Mucosa of descending colon (tissue), 3 donors: ENCODE data around the gene METTL25. TPM values are rescaled to one million over a fixed set of nuclear protein-coding genes. Genes with fewer than 3 reads are reported as not detected.

Experiments
- ATAC-seq: fragments of 200-7000 bp; cut with Tn5 transposase; one replicate; pipeline ENCODE4 v1.9.1; 2020; ENCODE audit warnings: mild to moderate bottlenecking, moderate library complexity
- DNase-seq, 3 donors: peaks; one replicate each; pipeline ENCODE4 v3.0.0-alpha.2; 2020
- H3K36me3 ChIP-seq: fragments of 200-600 bp; one replicate; pipeline ENCODE4 v1.8.0; 2021; ENCODE audit warnings: low read depth, mild to moderate bottlenecking
- H3K4me1 ChIP-seq: fragments of 200-600 bp; one replicate; pipeline ENCODE4 v1.8.0; 2021; ENCODE audit warnings: low read depth, mild to moderate bottlenecking
- H3K4me3 ChIP-seq: fragments of 200-600 bp; one replicate; pipeline ENCODE4 v1.8.0; 2021; ENCODE audit warnings: mild to moderate bottlenecking
- H3K9me3 ChIP-seq: fragments of 200-600 bp; one replicate; pipeline ENCODE4 v1.8.0; 2021; ENCODE audit warnings: mild to moderate bottlenecking
- CTCF ChIP-seq: fragments of 200-600 bp; IDR thresholded peaks from one replicate; pipeline ENCODE4 v1.8.0; 2022; ENCODE audit warnings: antibody characterized with exemption, mild to moderate bottlenecking
- intact Hi-C, 2 donors: fragments of 100-400 bp; cut with DNase I in 1 of 2; cut with micrococcal nuclease in 1 of 2; formaldehyde crosslinking; loops; one replicate each; pipeline versions ENCODE4 v1.11.0 to v1.11.1; 2022; cut with DNase I, micrococcal nuclease
- total RNA-seq, 3 donors: library from RNA; stranded (reverse); fragmentation: NEBNext Ultra II Directional in 2 of 3; extraction: Animal tissue kit (Norgen Biotek cat#: 25700) in 2 of 3; gene quantifications; one replicate each; pipeline versions ENCODE4 v1.2.1 to v1.2.4, GENCODE V29; 2021 to 2023
- donor health status: DM: no; HTN: no; CAD: no; lungs with moderate emphysema.
- donor health status: DM: no; HTN: no; CAD: no.
- donor health status: DM: no; HTN: yes; CAD: no.

METTL25 gene
- total RNA-seq, 3 donors from 2014 or later: 9.7 to 20.4 (median 15.5) TPM

- ATAC-seq (no peak), DNase-seq (no peak)
- Histone ChIP-seq H3K36me3 (no peaks in the 10 kb centered on the region), H3K9me3 (no peaks in the 10 kb centered on the region), H3K4me1 (no peaks in the 10 kb centered on the region), H3K4me3 (no peak overlapping the region)
- no peak for TF ChIP-seq CTCF
- intact Hi-C loops: no loop called here
Measured at GRCh38 chr12:82517808-82518207, 159.5 kb downstream of the METTL25 start.

GRCh38 chr12:82519510-82519909 lies 161.2 kb downstream of the METTL25 start:
- no peak for TF ChIP-seq CTCF
- intact Hi-C loops: no loop called here

GRCh38 chr12:82522285-82522684 lies 164.0 kb downstream of the METTL25 start:
- peaks cover 3% of the 10 kb centered on the region for H3K4me1 ChIP-seq
- H3K9me3 ChIP-seq: no peaks in the 10 kb centered on the region
- intact Hi-C loops: loop anchor here in 1 of 2 donors (10.0 kb wide), 1 partner anchor 163 kb away; the partner anchor contains the start of gene TMTC2
- no peak for ATAC-seq
- no peak overlapping the region for H3K4me3 ChIP-seq
- TF ChIP-seq CTCF: no peak
- no peaks in the 10 kb centered on the region for H3K36me3 ChIP-seq
- no peak for DNase-seq

More at GRCh38 chr12:82519510-82519909, 161.2 kb downstream of the METTL25 start:
- H3K36me3 ChIP-seq: no peaks in the 10 kb centered on the region
- no peak overlapping the region for H3K4me3 ChIP-seq
- ATAC-seq (no peak), DNase-seq (no peak)
- H3K4me1 ChIP-seq: peaks cover 2% of the 10 kb centered on the region
- no peaks in the 10 kb centered on the region for H3K9me3 ChIP-seq

GRCh38 chr12:82522762-82523161 lies 164.4 kb downstream of the METTL25 start:
- no peak overlapping the region for H3K4me3 ChIP-seq
- no peaks in the 10 kb centered on the region for H3K9me3 ChIP-seq
- TF ChIP-seq CTCF: no peak
- intact Hi-C loops: loop anchor here in 1 of 2 donors (10.0 kb wide), 1 partner anchor 162 kb away; the partner anchor contains the start of gene TMTC2
- ATAC-seq (no peak), DNase-seq (no peak)
- no peaks in the 10 kb centered on the region for H3K36me3 ChIP-seq
- H3K4me1 ChIP-seq: peaks cover 3% of the 10 kb centered on the region

GRCh38 chr12:82523996-82524395 lies 165.7 kb downstream of the METTL25 start:
- no peak overlapping the region for H3K4me3 ChIP-seq
- no peaks in the 10 kb centered on the region for H3K36me3 ChIP-seq
- peaks cover 3% of the 10 kb centered on the region for H3K4me1 ChIP-seq
- intact Hi-C loops: loop anchor here in 1 of 2 donors (10.0 kb wide), 1 partner anchor 161 kb away; the partner anchor contains the start of gene TMTC2
- no peaks in the 10 kb centered on the region for H3K9me3 ChIP-seq
- TF ChIP-seq CTCF: no peak
- ATAC-seq (peak; percentile 75), DNase-seq (peak in 1 of 3 donors; percentile 16)

- no peak for TF ChIP-seq CTCF
Measured at GRCh38 chr12:82524641-82525040, 166.3 kb downstream of the METTL25 start.

More at GRCh38 chr12:82524641-82525040, 166.3 kb downstream of the METTL25 start:
- DNase-seq: no peak
- intact Hi-C loops: loop anchor here in 1 of 2 donors (5.0 to 10.0 kb wide), 2 partner anchors 103 to 160 kb away; partner anchors contain the start of gene TMTC2
- no peak for ATAC-seq
- Histone ChIP-seq H3K9me3 (no peaks in the 10 kb centered on the region), H3K4me1 (peaks cover 3% of the 10 kb centered on the region), H3K4me3 (no peak overlapping the region), H3K36me3 (no peaks in the 10 kb centered on the region)
